HFF-Myc (cell line): ENCODE data around the gene GUCY1A1.
"Not testable (repeated sequence)": the region's sequence is repeated elsewhere in the genome, so short reads cannot be mapped to it uniquely, and the experiment has no call there.

Source experiments
- DNase-seq: peaks from one replicate; pipeline ENCODE4 v3.0.0-alpha.2; 2011; ENCODE audit warnings: low read depth; ENCODE audit errors: extremely low read depth
- H3K4me3 ChIP-seq: replicated peaks from 2 replicates; pipeline ENCODE4 v1.5.1; 2011; ENCODE audit warnings: low read depth, mild to moderate bottlenecking, control low read depth, low read length
- TF ChIP-seq, protein P1 (sequence below): IDR thresholded peaks from 2 replicates; pipeline ENCODE4 v1.5.1; 2012; ENCODE audit warnings: mild to moderate bottlenecking, low read depth, low read length, control low read depth; ENCODE audit errors: missing control alignments

Gene GUCY1A1

GRCh38 chr4:155643087-155643486 is 23.6 kb upstream of the GUCY1A1 start:
- TF ChIP-seq, protein P1, sequence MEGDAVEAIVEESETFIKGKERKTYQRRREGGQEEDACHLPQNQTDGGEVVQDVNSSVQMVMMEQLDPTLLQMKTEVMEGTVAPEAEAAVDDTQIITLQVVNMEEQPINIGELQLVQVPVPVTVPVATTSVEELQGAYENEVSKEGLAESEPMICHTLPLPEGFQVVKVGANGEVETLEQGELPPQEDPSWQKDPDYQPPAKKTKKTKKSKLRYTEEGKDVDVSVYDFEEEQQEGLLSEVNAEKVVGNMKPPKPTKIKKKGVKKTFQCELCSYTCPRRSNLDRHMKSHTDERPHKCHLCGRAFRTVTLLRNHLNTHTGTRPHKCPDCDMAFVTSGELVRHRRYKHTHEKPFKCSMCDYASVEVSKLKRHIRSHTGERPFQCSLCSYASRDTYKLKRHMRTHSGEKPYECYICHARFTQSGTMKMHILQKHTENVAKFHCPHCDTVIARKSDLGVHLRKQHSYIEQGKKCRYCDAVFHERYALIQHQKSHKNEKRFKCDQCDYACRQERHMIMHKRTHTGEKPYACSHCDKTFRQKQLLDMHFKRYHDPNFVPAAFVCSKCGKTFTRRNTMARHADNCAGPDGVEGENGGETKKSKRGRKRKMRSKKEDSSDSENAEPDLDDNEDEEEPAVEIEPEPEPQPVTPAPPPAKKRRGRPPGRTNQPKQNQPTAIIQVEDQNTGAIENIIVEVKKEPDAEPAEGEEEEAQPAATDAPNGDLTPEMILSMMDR: no peak
- no peak for DNase-seq
- H3K4me3 ChIP-seq: no peak overlapping the region

DNA sequence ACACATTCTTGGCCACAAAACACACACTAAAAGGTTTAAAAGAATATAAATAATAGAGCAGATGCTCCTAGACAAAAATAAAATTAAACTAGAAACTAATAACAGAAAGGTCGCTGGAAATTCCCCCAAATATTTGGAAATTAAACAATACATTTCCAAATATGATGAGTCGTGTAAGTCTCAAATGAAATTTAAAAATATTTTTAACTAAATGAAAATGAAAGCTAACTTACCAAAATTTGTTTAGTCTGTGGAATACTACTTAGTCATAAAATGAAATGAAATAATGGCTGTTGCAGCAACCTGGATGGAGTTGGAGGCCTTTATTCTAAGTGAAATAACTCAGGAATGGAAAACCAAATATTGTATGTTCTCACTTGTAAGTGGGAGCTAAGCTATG is 20.6 kb upstream of the GUCY1A1 start:
- no peak overlapping the region for H3K4me3 ChIP-seq
- TF ChIP-seq, protein P1: no peak
- no peak for DNase-seq

DNA sequence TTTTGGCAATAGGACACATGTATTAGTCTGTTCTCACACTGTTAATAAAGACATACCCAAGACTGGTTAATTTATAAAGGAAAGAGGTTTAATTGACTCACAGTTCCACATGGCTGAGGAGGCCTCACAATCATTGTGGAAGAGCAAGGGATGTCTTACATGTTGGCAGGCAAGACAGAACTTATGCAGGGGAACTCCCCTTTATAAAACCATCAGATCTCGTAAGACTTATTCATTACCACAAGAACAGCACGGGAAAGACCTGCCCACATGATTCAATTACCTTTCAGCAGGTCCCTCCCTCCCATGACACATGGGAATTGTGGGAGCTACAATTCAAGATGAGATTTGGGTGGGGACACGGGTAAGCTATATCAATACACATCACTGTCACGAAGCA is 15.9 kb upstream of the GUCY1A1 start:
- not testable (repeated sequence) for DNase-seq, H3K4me3 ChIP-seq

DNA sequence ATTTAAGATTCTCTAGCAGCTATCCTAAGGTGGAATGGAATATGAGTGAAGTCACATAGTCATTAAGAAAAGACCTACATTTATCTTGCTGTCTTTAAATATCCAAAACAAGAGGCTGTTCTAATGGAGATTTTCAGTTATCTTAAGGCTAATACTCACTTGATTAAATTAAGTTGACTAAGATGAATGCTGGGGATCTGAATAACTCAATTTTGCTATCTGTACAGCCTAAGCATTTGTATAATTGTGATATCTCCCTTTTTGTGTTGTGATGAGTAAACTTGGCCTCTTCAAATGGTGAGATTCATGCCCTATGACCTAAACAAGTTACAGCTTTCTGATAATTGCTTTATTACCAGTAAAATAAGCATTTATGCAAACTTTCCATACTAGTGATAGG is 13.6 kb upstream of the GUCY1A1 start:
- DNase-seq: no peak
- TF ChIP-seq, protein P1: no peak
- H3K4me3 ChIP-seq: no peak overlapping the region

GRCh38 chr4:155656025-155656424 is 10.6 kb upstream of the GUCY1A1 start:
- H3K4me3 ChIP-seq: no peak overlapping the region
- no peak for DNase-seq
- TF ChIP-seq, protein P1: no peak

GRCh38 chr4:155657169-155657568 is 9.5 kb upstream of the GUCY1A1 start:
- DNase-seq: no peak
- TF ChIP-seq, protein P1: no peak
- H3K4me3 ChIP-seq: no peak overlapping the region

DNA sequence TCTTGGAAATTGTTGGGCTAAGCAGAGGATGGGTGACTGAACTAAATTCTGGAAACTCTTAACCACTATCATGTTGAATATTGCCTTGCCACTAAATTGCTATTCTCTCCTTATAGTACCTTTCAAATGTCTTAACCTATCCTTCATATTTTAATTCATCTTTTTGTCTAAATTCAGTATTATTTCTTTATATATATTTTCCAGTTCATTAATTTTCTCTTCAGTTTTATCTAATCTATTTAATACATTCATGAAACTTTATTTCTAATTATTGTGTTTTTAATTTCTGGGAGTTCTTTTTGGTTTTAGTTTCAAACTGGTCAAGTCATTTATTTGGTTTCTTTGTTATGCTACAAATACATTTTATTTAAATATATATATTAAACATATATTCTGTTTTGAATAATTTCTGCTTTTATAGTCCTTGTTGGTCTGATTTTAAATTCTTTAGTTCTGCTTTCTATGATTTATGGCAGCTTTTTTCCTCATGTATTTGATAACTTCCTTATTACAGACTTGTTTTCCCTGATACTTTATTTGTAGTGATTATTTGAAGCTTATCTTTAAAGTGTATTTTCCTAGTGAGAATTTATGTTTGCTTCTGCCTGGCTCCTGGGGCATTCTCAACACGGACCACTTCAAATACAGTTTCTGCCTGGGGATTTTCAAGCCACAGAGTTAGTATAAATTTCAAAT is 8.5 kb upstream of the GUCY1A1 start:
- H3K4me3 ChIP-seq: no peak overlapping the region
- no peak for DNase-seq
- TF ChIP-seq, protein P1: no peak
